ENCODE results near the gene FILIP1. TPM values are rescaled to one million over a fixed set of nuclear protein-coding genes. Genes with fewer than 3 reads are reported as not detected.

The FILIP1 gene
- polyA plus RNA-seq, 3 donors = not detected

GRCh38 chr6:75463061-75463460 is 30.5 kb downstream of the FILIP1 start:
- Histone ChIP-seq H3K4me3 (replicated peaks in 1 of 3; ENCODE audit: low read depth in 2 of 3, low read length in 3 of 3) (no peak overlapping the region), H3K36me3 (replicated peaks in 1 of 2; ENCODE audit: control insufficient read depth in 1 of 2, insufficient read depth in 2 of 2, low read length in 2 of 2) (no peaks in the 10 kb centered on the region), H4K20me1 (ENCODE audit: insufficient read depth, low read length) (no peaks in the 10 kb centered on the region), H3K4me2 (replicated peaks; ENCODE audit: extremely low read depth, low read length, poor library complexity, severe bottlenecking) (no peak overlapping the region), H3K4me1 (ENCODE audit: control insufficient read depth in 1 of 2, insufficient read depth in 2 of 2, low read length in 2 of 2) (no peaks in the 10 kb centered on the region), H3K9me3 (replicated peaks in 1 of 2; ENCODE audit: control insufficient read depth in 1 of 2, insufficient read depth in 1 of 2, low read length in 2 of 2) (no peaks in the 10 kb centered on the region), H3K79me2 (ENCODE audit: insufficient read depth, low read length) (no peaks in the 10 kb centered on the region), H2AFZ (ENCODE audit: insufficient read depth, low read depth, low read length, poor library complexity, severe bottlenecking) (no peak overlapping the region), H3K27me3 (ENCODE audit: control insufficient read depth in 2 of 2, insufficient read depth in 2 of 2, low read length in 2 of 2) (no peaks in the 10 kb centered on the region), H3K27ac (ENCODE audit: low read depth in 1 of 2, low read length in 2 of 2) (no peak overlapping the region), H3K9ac (ENCODE audit: insufficient read depth, low read length, poor library complexity, severe bottlenecking) (no peak overlapping the region)
- Mint-ChIP-seq H3K27me3 (ENCODE audit: low read depth in 3 of 3) (peaks cover 1 to 4% (median 3%) of the 10 kb centered on the region in 3 donors), H3K36me3 (no peaks in the 10 kb centered on the region), H3K9me3 (peaks cover 0 to 3% (median 2%) of the 10 kb centered on the region in 7 donors), H3K4me1 (no peaks in the 10 kb centered on the region), H3K27ac (no peak overlapping the region), H3K4me3 (no peak overlapping the region)
- no peak for DNase-seq
- TF ChIP-seq, protein P1, sequence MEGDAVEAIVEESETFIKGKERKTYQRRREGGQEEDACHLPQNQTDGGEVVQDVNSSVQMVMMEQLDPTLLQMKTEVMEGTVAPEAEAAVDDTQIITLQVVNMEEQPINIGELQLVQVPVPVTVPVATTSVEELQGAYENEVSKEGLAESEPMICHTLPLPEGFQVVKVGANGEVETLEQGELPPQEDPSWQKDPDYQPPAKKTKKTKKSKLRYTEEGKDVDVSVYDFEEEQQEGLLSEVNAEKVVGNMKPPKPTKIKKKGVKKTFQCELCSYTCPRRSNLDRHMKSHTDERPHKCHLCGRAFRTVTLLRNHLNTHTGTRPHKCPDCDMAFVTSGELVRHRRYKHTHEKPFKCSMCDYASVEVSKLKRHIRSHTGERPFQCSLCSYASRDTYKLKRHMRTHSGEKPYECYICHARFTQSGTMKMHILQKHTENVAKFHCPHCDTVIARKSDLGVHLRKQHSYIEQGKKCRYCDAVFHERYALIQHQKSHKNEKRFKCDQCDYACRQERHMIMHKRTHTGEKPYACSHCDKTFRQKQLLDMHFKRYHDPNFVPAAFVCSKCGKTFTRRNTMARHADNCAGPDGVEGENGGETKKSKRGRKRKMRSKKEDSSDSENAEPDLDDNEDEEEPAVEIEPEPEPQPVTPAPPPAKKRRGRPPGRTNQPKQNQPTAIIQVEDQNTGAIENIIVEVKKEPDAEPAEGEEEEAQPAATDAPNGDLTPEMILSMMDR (IDR thresholded peaks at IDR 0.05) = no peak
- WGBS (ENCODE audit: insufficient coverage) = 100% methylated on average over 3 of the region's 5 CpGs
- intact Hi-C loops (cut with micrococcal nuclease) = no loop called here

DNA sequence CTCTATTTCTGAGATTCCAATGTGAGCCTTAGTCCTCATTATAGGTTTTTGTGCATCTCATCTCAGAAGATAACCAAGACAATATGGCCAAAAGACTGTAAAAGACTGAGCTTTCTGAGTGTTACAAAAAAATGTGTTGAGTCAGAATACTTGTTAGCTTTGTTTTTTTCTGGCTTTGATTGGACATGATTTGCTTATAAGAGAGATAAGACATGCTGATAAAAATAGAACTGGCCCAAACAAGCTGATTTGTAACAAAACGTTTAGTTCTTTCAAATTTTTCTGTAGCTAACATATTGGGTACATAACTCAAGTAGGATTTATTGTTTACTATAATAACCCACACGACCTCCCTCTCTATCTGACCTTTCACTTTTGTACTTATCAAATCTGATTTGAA is 32.9 kb downstream of the FILIP1 start:
- H2AFZ ChIP-seq (ENCODE audit: insufficient read depth, low read depth, low read length, poor library complexity, severe bottlenecking) = no peak overlapping the region
- H3K27ac ChIP-seq (ENCODE audit: low read depth in 1 of 2, low read length in 2 of 2) = no peak overlapping the region
- no peaks in the 10 kb centered on the region for H4K20me1 ChIP-seq (ENCODE audit: insufficient read depth, low read length)
- H3K79me2 ChIP-seq (ENCODE audit: insufficient read depth, low read length) = no peaks in the 10 kb centered on the region
- H3K4me2 ChIP-seq (replicated peaks; ENCODE audit: extremely low read depth, low read length, poor library complexity, severe bottlenecking) = no peak overlapping the region
- H3K4me1 ChIP-seq (ENCODE audit: control insufficient read depth in 1 of 2, insufficient read depth in 2 of 2, low read length in 2 of 2) = no peaks in the 10 kb centered on the region
- H3K9me3 Mint-ChIP-seq = peaks cover 0 to 3% (median 0%) of the 10 kb centered on the region in 7 donors
- no peaks in the 10 kb centered on the region for H3K36me3 Mint-ChIP-seq
- H3K27ac Mint-ChIP-seq = no peak overlapping the region
- H3K36me3 ChIP-seq (replicated peaks in 1 of 2; ENCODE audit: control insufficient read depth in 1 of 2, insufficient read depth in 2 of 2, low read length in 2 of 2) = no peaks in the 10 kb centered on the region
- H3K9me3 ChIP-seq (replicated peaks in 1 of 2; ENCODE audit: control insufficient read depth in 1 of 2, insufficient read depth in 1 of 2, low read length in 2 of 2) = no peaks in the 10 kb centered on the region
- H3K27me3 ChIP-seq (ENCODE audit: control insufficient read depth in 2 of 2, insufficient read depth in 2 of 2, low read length in 2 of 2) = no peaks in the 10 kb centered on the region
- no CpG with 5 or more reads among the region's 2 CpGs for WGBS (ENCODE audit: insufficient coverage)
- H3K4me1 Mint-ChIP-seq = no peaks in the 10 kb centered on the region
- H3K4me3 Mint-ChIP-seq = no peak overlapping the region
- no peak overlapping the region for H3K9ac ChIP-seq (ENCODE audit: insufficient read depth, low read length, poor library complexity, severe bottlenecking)
- peaks cover 2 to 7% (median 3%) of the 10 kb centered on the region in 3 donors for H3K27me3 Mint-ChIP-seq (ENCODE audit: low read depth in 3 of 3)
- intact Hi-C loops (cut with micrococcal nuclease) = no loop called here
- H3K4me3 ChIP-seq (replicated peaks in 1 of 3; ENCODE audit: low read depth in 2 of 3, low read length in 3 of 3) = no peak overlapping the region
- TF ChIP-seq, protein P1 (IDR thresholded peaks at IDR 0.05) = no peak
- DNase-seq = no peak
